Measurements from ENCODE around the gene MMS22L.

Gene MMS22L

DNA sequence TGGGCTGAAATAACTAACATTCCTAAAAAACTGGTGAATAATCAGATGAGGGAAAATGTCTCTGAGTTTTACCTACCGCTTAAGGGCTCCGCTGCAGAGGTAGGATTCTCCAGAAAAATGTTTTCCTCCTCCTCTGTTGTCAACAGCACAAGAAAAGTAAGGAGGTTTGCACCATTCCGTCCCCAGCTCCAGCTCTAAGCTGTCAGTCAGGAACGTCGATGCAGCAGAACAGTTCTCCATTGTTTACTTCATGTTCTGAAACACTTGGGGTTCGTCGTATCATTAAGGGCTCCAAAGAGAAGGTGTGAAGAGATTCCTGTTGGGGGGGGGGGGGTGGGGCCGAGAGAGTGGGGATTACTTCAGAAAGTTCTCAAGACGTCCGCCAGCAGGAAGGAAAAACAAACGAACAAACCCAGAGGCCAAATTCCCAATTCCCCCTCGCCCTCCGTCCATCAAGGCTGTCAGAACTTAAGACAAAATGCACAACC is 734 bp downstream of the MMS22L start:
- no peaks in the 10 kb centered on the region for H3K9me3 Mint-ChIP-seq
- peaks cover 4% of the 10 kb centered on the region for H3K27me3 Mint-ChIP-seq (ENCODE audit: low read depth)
- H3K27ac Mint-ChIP-seq: peak overlapping the region; percentile 88
- no peak for DNase-seq (ENCODE audit: low spot score)
- peaks cover 33% of the 10 kb centered on the region for H3K4me1 Mint-ChIP-seq (ENCODE audit: low read depth)
- H3K4me3 Mint-ChIP-seq: peak overlapping the region; percentile 95
- peaks cover 25% of the 10 kb centered on the region for H3K36me3 Mint-ChIP-seq (ENCODE audit: low read depth)

DNA sequence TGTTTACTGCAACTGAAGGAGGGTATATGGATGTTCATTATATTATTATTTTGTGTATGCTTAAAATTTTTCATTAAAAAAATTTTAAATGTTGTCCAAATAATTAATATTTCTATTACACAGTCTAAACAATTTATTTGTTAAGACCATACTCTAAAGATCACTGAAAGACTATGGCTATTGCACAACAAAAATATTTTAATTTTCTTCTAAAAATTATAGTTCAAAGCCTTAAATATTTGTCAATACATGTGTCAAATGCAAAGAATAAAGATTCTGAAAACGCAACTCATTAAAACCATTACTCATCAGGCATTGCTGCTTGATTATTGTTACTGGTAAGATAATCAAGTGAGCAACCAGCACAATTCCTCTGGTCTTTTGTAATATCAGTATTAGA is 2.2 kb downstream of the MMS22L start:
- Mint-ChIP-seq H3K4me3 (peak overlapping the region; percentile 95), H3K36me3 (ENCODE audit: low read depth) (peaks cover 33% of the 10 kb centered on the region), H3K27me3 (ENCODE audit: low read depth) (no peaks in the 10 kb centered on the region), H3K27ac (no peak overlapping the region), H3K4me1 (ENCODE audit: low read depth) (peaks cover 33% of the 10 kb centered on the region), H3K9me3 (no peaks in the 10 kb centered on the region)
- no peak for DNase-seq (ENCODE audit: low spot score)

GRCh38 chr6:97275804-97276203 is 7.2 kb downstream of the MMS22L start:
- Mint-ChIP-seq H3K36me3 (ENCODE audit: low read depth) (peaks cover 47% of the 10 kb centered on the region), H3K27ac (no peak overlapping the region), H3K4me3 (no peak overlapping the region), H3K27me3 (ENCODE audit: low read depth) (no peaks in the 10 kb centered on the region), H3K9me3 (no peaks in the 10 kb centered on the region), H3K4me1 (ENCODE audit: low read depth) (peaks cover 26% of the 10 kb centered on the region)
- DNase-seq (ENCODE audit: low spot score): no peak

GRCh38 chr6:97269821-97270220 is 13.2 kb downstream of the MMS22L start:
- Mint-ChIP-seq H3K27ac (no peak overlapping the region), H3K4me1 (ENCODE audit: low read depth) (peaks cover 21% of the 10 kb centered on the region), H3K27me3 (ENCODE audit: low read depth) (no peaks in the 10 kb centered on the region), H3K4me3 (no peak overlapping the region), H3K9me3 (no peaks in the 10 kb centered on the region), H3K36me3 (ENCODE audit: low read depth) (peaks cover 47% of the 10 kb centered on the region)
- DNase-seq (ENCODE audit: low spot score): no peak

GRCh38 chr6:97262676-97263075 is 20.3 kb downstream of the MMS22L start:
- H3K4me1 Mint-ChIP-seq (ENCODE audit: low read depth): peaks cover 6% of the 10 kb centered on the region
- no peak overlapping the region for H3K4me3 Mint-ChIP-seq
- no peaks in the 10 kb centered on the region for H3K9me3 Mint-ChIP-seq
- peaks cover 63% of the 10 kb centered on the region for H3K36me3 Mint-ChIP-seq (ENCODE audit: low read depth)
- no peak overlapping the region for H3K27ac Mint-ChIP-seq
- no peaks in the 10 kb centered on the region for H3K27me3 Mint-ChIP-seq (ENCODE audit: low read depth)
- DNase-seq (ENCODE audit: low spot score): no peak

- Mint-ChIP-seq H3K36me3 (ENCODE audit: low read depth) (peaks cover 44% of the 10 kb centered on the region), H3K4me1 (ENCODE audit: low read depth) (no peaks in the 10 kb centered on the region), H3K4me3 (no peak overlapping the region), H3K27me3 (ENCODE audit: low read depth) (no peaks in the 10 kb centered on the region), H3K9me3 (peaks cover 23% of the 10 kb centered on the region), H3K27ac (no peak overlapping the region)
- no peak for DNase-seq (ENCODE audit: low spot score)
Observed at GRCh38 chr6:97246842-97247241, 36.2 kb downstream of the MMS22L start.

DNA sequence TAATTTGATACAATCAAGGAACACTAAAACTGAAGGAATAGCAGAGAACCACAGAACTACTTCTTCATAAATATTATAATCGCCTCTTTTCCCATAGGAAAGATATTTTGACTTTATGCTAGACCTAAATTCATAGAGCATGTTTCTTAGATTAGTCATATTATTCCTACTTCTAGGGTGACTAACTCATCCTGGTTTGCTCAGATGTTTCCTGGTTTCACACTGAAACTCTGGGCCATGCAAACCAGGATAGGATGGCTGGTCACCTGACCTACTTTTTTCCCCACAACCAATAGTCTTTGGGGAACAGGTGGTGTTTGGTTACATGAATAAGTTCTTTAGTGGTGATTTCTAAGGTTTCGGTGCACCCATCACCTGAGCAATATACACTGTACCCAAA is 42.8 kb downstream of the MMS22L start:
- peaks cover 32% of the 10 kb centered on the region for H3K9me3 Mint-ChIP-seq
- no peak overlapping the region for H3K4me3 Mint-ChIP-seq
- H3K27ac Mint-ChIP-seq: no peak overlapping the region
- H3K36me3 Mint-ChIP-seq (ENCODE audit: low read depth): peaks cover 60% of the 10 kb centered on the region
- DNase-seq (ENCODE audit: low spot score): no peak
- peaks cover 2% of the 10 kb centered on the region for H3K4me1 Mint-ChIP-seq (ENCODE audit: low read depth)
- no peaks in the 10 kb centered on the region for H3K27me3 Mint-ChIP-seq (ENCODE audit: low read depth)

DNA sequence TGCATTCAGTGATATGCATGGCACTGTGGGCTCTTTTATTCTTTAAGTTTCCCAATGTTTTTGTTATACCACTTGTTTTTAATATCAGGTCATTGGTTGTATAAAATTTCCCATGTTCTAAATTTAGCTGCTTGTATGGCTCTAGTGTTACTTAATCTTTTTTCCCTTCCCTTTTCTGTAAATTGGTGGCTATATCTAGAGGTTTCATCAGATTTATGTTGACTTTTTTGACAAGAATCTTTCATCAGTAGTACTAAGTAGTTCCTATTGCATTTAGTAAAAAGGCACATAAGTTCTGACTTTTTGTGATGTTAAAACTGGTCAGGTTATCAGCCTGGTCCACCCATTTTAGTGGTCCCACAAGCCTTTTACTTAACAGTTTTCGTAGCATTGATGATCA is 51.1 kb downstream of the MMS22L start:
- Mint-ChIP-seq H3K27me3 (ENCODE audit: low read depth) (no peaks in the 10 kb centered on the region), H3K9me3 (no peaks in the 10 kb centered on the region), H3K4me3 (no peak overlapping the region), H3K36me3 (ENCODE audit: low read depth) (peaks cover 63% of the 10 kb centered on the region), H3K4me1 (ENCODE audit: low read depth) (peaks cover 2% of the 10 kb centered on the region), H3K27ac (no peak overlapping the region)
- no peak for DNase-seq (ENCODE audit: low spot score)

DNA sequence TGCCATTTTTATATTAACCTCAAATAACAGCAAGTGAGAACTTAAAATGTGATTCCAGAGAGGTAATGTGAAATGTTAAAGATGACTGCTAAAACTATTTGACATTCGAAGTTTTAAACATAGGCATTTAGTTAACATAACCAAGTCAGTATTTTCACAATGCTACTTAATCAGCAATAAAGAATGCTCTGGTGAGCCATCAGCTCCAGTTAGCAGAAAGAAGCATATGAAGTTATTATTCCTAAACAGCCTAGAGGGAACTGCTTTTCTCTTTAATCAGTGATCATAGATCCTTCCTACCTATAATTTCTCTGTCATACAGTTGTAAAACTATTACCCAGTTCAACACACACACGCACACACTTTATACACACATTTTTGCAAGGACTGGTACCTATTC is 60.1 kb downstream of the MMS22L start:
- H3K27ac Mint-ChIP-seq: no peak overlapping the region
- peaks cover 19% of the 10 kb centered on the region for H3K36me3 Mint-ChIP-seq (ENCODE audit: low read depth)
- H3K27me3 Mint-ChIP-seq (ENCODE audit: low read depth): no peaks in the 10 kb centered on the region

DNA sequence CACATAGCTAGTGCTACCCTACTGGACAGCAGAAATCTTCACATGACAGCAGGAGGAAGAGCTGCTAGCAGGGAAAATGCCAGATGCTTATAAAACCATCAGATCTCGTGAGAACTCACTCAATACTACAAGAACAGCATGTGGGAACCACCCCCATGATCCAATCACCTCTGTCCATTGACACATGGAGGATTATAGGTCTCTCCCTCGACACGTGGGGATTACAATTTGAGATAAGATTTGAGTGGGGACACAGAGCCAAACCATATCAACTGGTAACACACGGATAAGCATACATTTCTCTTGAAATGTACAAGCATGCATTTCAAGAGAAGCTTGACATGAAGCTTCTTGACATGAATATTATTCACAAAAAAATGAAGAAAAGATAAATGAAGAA is 64.1 kb downstream of the MMS22L start:
- H3K27ac Mint-ChIP-seq: no peak overlapping the region

More for the DNA sequence above, 60.1 kb downstream of the MMS22L start:
- DNase-seq (ENCODE audit: low spot score): no peak
- Mint-ChIP-seq H3K9me3 (no peaks in the 10 kb centered on the region), H3K4me1 (ENCODE audit: low read depth) (peaks cover 2% of the 10 kb centered on the region), H3K4me3 (no peak overlapping the region)

GRCh38 chr6:97215157-97215769 is 67.8 kb downstream of the MMS22L start:
- H3K4me1 Mint-ChIP-seq (ENCODE audit: low read depth): peaks cover 7% of the 10 kb centered on the region
- no peaks in the 10 kb centered on the region for H3K27me3 Mint-ChIP-seq (ENCODE audit: low read depth)
- no peak for DNase-seq (ENCODE audit: low spot score)
- no peak overlapping the region for H3K4me3 Mint-ChIP-seq
- H3K36me3 Mint-ChIP-seq (ENCODE audit: low read depth): peaks cover 20% of the 10 kb centered on the region
- no peak overlapping the region for H3K27ac Mint-ChIP-seq
- H3K9me3 Mint-ChIP-seq: no peaks in the 10 kb centered on the region

More for the DNA sequence above, 64.1 kb downstream of the MMS22L start:
- no peak overlapping the region for H3K4me3 Mint-ChIP-seq
- H3K4me1 Mint-ChIP-seq (ENCODE audit: low read depth): peaks cover 7% of the 10 kb centered on the region
- H3K36me3 Mint-ChIP-seq (ENCODE audit: low read depth): peaks cover 12% of the 10 kb centered on the region
- no peak for DNase-seq (ENCODE audit: low spot score)
- H3K27me3 Mint-ChIP-seq (ENCODE audit: low read depth): no peaks in the 10 kb centered on the region
- H3K9me3 Mint-ChIP-seq: no peaks in the 10 kb centered on the region

DNA sequence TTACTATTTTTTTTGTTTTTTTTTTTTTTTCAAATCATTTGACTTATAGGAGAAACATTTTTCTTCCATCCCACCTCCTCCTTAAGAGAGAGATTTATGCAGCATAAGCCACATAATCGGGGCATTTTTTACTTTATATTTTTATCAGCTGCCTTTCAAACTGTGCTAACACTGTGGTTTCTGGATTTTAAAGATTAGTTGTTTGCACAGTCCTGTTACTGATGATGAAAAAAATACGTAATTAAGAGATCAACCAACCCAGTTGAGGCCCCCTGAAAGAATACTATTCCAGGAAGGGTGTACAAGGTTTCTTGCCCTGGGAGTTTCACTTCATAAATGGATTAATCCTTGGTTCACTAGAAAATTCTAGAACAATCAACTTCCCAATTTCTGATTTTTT is 68.3 kb downstream of the MMS22L start:
- Mint-ChIP-seq H3K4me3 (no peak overlapping the region), H3K4me1 (ENCODE audit: low read depth) (peaks cover 7% of the 10 kb centered on the region), H3K27ac (no peak overlapping the region), H3K9me3 (no peaks in the 10 kb centered on the region), H3K36me3 (ENCODE audit: low read depth) (peaks cover 18% of the 10 kb centered on the region), H3K27me3 (ENCODE audit: low read depth) (no peaks in the 10 kb centered on the region)
- DNase-seq (ENCODE audit: low spot score): no peak

GRCh38 chr6:97207383-97207782 is 75.6 kb downstream of the MMS22L start:
- H3K4me1 Mint-ChIP-seq (ENCODE audit: low read depth): peaks cover 3% of the 10 kb centered on the region
- DNase-seq (ENCODE audit: low spot score): no peak
- peaks cover 16% of the 10 kb centered on the region for H3K36me3 Mint-ChIP-seq (ENCODE audit: low read depth)
- H3K27me3 Mint-ChIP-seq (ENCODE audit: low read depth): no peaks in the 10 kb centered on the region
- no peak overlapping the region for H3K27ac Mint-ChIP-seq
- H3K4me3 Mint-ChIP-seq: no peak overlapping the region
- H3K9me3 Mint-ChIP-seq: no peaks in the 10 kb centered on the region

GRCh38 chr6:97205966-97206365 is 77.0 kb downstream of the MMS22L start:
- Mint-ChIP-seq H3K27me3 (ENCODE audit: low read depth) (no peaks in the 10 kb centered on the region), H3K36me3 (ENCODE audit: low read depth) (peaks cover 10% of the 10 kb centered on the region), H3K4me1 (ENCODE audit: low read depth) (peaks cover 3% of the 10 kb centered on the region), H3K4me3 (no peak overlapping the region), H3K27ac (no peak overlapping the region), H3K9me3 (no peaks in the 10 kb centered on the region)
- DNase-seq (ENCODE audit: low spot score): no peak

DNA sequence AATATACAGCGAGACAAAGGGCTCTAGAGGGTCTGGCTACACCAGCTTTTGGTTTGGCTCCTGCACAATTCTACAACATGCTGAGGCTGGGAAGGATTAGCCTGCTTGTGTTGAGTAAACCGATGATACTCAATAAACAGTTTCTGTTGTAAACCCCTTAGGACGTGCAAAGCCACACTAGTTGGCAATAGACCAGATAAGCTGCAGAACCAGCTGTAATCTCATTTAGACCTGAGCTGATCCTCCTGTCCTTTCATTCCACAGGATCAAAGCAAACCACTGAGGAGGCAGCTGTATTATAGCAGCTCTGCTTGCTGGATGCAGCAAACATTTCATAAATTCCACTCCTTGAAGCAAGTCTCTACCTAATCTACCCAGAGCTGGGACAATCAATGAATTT is 79.7 kb downstream of the MMS22L start:
- peaks cover 8% of the 10 kb centered on the region for H3K36me3 Mint-ChIP-seq (ENCODE audit: low read depth)
- H3K9me3 Mint-ChIP-seq: no peaks in the 10 kb centered on the region
- peaks cover 3% of the 10 kb centered on the region for H3K4me1 Mint-ChIP-seq (ENCODE audit: low read depth)
- DNase-seq (ENCODE audit: low spot score): no peak
- no peaks in the 10 kb centered on the region for H3K27me3 Mint-ChIP-seq (ENCODE audit: low read depth)
- H3K4me3 Mint-ChIP-seq: no peak overlapping the region
- H3K27ac Mint-ChIP-seq: no peak overlapping the region
